ENCODE data around the gene CDKL4. TPM values are rescaled to one million over a fixed set of nuclear protein-coding genes. Genes with fewer than 3 reads are reported as not detected.
"Not testable (repeated sequence)": the region's sequence is repeated elsewhere in the genome, so short reads cannot be mapped to it uniquely, and the experiment has no call there.

CDKL4 gene
- total RNA-seq, 2 donors from 2014 or later = 0.24 TPM; not detected in 1

DNA sequence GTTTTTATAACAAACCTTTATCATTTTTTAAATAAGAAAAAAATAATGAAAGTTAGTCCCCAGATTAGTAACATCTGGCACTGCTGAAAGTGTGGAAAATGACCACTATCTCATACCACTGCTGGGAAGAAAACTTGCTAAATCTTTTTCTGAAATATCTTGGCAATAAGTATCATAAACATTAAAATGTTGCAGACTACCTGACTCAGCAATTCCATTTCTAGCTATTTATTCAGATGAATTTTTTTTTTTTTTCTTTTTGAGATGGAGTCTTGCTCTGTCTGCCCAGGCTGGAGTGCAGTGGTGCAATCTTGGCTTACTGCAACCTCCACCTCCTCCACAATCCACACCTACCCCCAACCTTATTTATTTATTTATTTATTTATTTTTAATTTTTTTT, 87.7 kb downstream of the CDKL4 start:
- Histone ChIP-seq H3K4me1 (ENCODE audit: control insufficient read depth, insufficient read depth, low read length) (no peaks in the 10 kb centered on the region), H3K27me3 (ENCODE audit: control insufficient read depth, insufficient read depth, low read length, poor library complexity, severe bottlenecking) (no peaks in the 10 kb centered on the region), H3K4me3 (ENCODE audit: low read length) (no peak overlapping the region), H3K9ac (ENCODE audit: extremely low read depth, low read length, poor library complexity, severe bottlenecking) (no peak overlapping the region), H3K9me3 (ENCODE audit: control insufficient read depth, low read length) (no peaks in the 10 kb centered on the region), H3K36me3 (ENCODE audit: control insufficient read depth, insufficient read depth, low read length) (no peaks in the 10 kb centered on the region), H3K27ac (ENCODE audit: low read depth, low read length) (no peak overlapping the region)
- TF ChIP-seq, protein P1, sequence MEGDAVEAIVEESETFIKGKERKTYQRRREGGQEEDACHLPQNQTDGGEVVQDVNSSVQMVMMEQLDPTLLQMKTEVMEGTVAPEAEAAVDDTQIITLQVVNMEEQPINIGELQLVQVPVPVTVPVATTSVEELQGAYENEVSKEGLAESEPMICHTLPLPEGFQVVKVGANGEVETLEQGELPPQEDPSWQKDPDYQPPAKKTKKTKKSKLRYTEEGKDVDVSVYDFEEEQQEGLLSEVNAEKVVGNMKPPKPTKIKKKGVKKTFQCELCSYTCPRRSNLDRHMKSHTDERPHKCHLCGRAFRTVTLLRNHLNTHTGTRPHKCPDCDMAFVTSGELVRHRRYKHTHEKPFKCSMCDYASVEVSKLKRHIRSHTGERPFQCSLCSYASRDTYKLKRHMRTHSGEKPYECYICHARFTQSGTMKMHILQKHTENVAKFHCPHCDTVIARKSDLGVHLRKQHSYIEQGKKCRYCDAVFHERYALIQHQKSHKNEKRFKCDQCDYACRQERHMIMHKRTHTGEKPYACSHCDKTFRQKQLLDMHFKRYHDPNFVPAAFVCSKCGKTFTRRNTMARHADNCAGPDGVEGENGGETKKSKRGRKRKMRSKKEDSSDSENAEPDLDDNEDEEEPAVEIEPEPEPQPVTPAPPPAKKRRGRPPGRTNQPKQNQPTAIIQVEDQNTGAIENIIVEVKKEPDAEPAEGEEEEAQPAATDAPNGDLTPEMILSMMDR (conservative IDR thresholded peaks at IDR 0.05) = no peak
- Mint-ChIP-seq H3K4me1 (peaks cover 9% of the 10 kb centered on the region), H3K4me3 (no peak overlapping the region), H3K36me3 (ENCODE audit: low read depth) (no peaks in the 10 kb centered on the region), H3K27ac (no peak overlapping the region), H3K9me3 (no peaks in the 10 kb centered on the region), H3K27me3 (ENCODE audit: insufficient read depth) (no peaks in the 10 kb centered on the region)
- no peak for DNase-seq

DNA sequence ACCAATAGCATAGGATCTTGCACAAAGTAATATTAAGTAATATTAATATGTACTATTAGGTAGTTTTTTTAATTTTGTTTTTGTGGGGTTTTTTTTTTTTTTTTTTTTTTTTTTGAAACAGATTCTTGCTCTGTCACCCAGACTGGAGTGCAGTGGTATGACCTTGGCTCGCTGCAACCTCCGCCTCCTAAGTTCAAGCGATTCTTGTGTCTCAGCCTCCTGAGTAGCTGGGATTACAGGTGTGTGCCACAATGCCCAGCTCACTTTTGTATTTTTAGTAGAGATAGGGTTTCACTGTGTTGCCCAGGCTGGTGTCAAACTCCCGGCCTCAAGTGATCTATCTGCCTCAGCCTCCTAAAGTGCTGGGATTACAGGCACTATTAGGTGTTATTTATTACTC, 88.2 kb downstream of the CDKL4 start:
- H3K27ac ChIP-seq (ENCODE audit: low read depth, low read length); H3K36me3 ChIP-seq (ENCODE audit: control insufficient read depth, insufficient read depth, low read length); H3K9me3 ChIP-seq (ENCODE audit: control insufficient read depth, low read length); H3K27me3 ChIP-seq (ENCODE audit: control insufficient read depth, insufficient read depth, low read length, poor library complexity, severe bottlenecking); H3K9ac ChIP-seq (ENCODE audit: extremely low read depth, low read length, poor library complexity, severe bottlenecking); H3K27me3 Mint-ChIP-seq (ENCODE audit: insufficient read depth); H3K4me3 ChIP-seq (ENCODE audit: low read length); DNase-seq; H3K36me3 Mint-ChIP-seq (ENCODE audit: low read depth); H3K9me3 Mint-ChIP-seq; H3K4me1 Mint-ChIP-seq; H3K4me1 ChIP-seq (ENCODE audit: control insufficient read depth, insufficient read depth, low read length); H3K4me3 Mint-ChIP-seq; H3K27ac Mint-ChIP-seq: not testable (repeated sequence)
- WGBS, 2 experiments (ENCODE audit: insufficient coverage in 1 of 2, insufficient read length in 1 of 2) = 93 to 95% methylated on average over 3 to 4 of the region's 4 CpGs

DNA sequence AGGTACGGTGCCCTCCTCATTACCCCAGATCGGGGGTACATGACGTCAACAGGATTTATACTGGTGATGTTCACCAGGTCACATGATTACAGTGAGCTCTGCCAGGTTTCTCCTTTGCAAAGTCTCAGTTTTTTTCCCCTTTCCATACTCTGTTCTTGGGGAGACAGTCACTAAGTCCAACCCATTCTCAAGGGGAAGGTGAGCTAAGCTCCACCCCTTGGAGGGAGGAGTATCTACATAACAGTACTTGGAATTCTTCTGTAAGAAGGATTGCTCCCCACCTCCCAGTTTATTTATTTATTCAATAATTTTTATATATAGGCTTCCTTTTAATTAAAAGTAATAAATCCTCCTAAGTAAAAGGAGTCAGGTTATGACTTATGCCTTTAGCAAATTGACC, 88.8 kb downstream of the CDKL4 start:
- no peak overlapping the region for H3K27ac Mint-ChIP-seq
- Histone ChIP-seq H3K27ac (ENCODE audit: low read depth, low read length) (no peak overlapping the region), H3K9ac (ENCODE audit: extremely low read depth, low read length, poor library complexity, severe bottlenecking) (no peak overlapping the region), H3K36me3 (ENCODE audit: control insufficient read depth, insufficient read depth, low read length) (no peaks in the 10 kb centered on the region), H3K9me3 (ENCODE audit: control insufficient read depth, low read length) (no peaks in the 10 kb centered on the region), H3K4me3 (ENCODE audit: low read length) (no peak overlapping the region), H3K27me3 (ENCODE audit: control insufficient read depth, insufficient read depth, low read length, poor library complexity, severe bottlenecking) (no peaks in the 10 kb centered on the region), H3K4me1 (ENCODE audit: control insufficient read depth, insufficient read depth, low read length) (no peaks in the 10 kb centered on the region)
- no peaks in the 10 kb centered on the region for H3K36me3 Mint-ChIP-seq (ENCODE audit: low read depth)
- no peak overlapping the region for H3K4me3 Mint-ChIP-seq
- WGBS, 2 experiments (ENCODE audit: insufficient coverage in 1 of 2, insufficient read length in 1 of 2) = 93% methylated on average over 3 of the region's 3 CpGs; no CpG with 5 or more reads in 1 of the 2 experiments
- TF ChIP-seq, protein P1 (conservative IDR thresholded peaks at IDR 0.05) = no peak
- no peak for DNase-seq
- no peaks in the 10 kb centered on the region for H3K9me3 Mint-ChIP-seq
- H3K27me3 Mint-ChIP-seq (ENCODE audit: insufficient read depth) = no peaks in the 10 kb centered on the region
- H3K4me1 Mint-ChIP-seq = peaks cover under 1% of the 10 kb centered on the region

DNA sequence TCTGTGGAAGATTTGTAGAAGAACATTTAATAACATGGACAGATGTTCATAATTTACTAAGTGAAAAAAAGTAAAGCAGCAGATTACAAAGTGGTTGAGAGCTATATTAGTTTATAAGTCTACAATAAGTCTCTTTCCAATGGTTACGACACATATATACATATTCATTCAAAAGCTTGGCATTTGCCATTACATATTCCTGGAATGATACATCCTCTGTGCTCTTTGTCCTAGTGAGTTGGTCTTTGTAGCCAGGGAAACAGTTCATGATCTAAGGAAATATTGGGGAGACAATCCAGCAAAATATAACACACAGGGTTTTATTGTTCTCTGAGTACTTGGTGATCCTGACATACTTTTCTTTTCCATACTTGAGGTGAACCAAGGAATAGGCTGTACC, 90.5 kb downstream of the CDKL4 start:
- Histone ChIP-seq H3K9ac (ENCODE audit: extremely low read depth, low read length, poor library complexity, severe bottlenecking) (no peak overlapping the region), H3K9me3 (ENCODE audit: control insufficient read depth, low read length) (no peaks in the 10 kb centered on the region), H3K4me1 (ENCODE audit: control insufficient read depth, insufficient read depth, low read length) (no peaks in the 10 kb centered on the region), H3K27me3 (ENCODE audit: control insufficient read depth, insufficient read depth, low read length, poor library complexity, severe bottlenecking) (no peaks in the 10 kb centered on the region), H3K36me3 (ENCODE audit: control insufficient read depth, insufficient read depth, low read length) (no peaks in the 10 kb centered on the region), H3K27ac (ENCODE audit: low read depth, low read length) (no peak overlapping the region), H3K4me3 (ENCODE audit: low read length) (no peak overlapping the region)
- H3K36me3 Mint-ChIP-seq (ENCODE audit: low read depth) = no peaks in the 10 kb centered on the region
- no peaks in the 10 kb centered on the region for H3K27me3 Mint-ChIP-seq (ENCODE audit: insufficient read depth)
- H3K27ac Mint-ChIP-seq = no peak overlapping the region
- no peaks in the 10 kb centered on the region for H3K4me1 Mint-ChIP-seq
- DNase-seq = no peak
- no peak overlapping the region for H3K4me3 Mint-ChIP-seq
- WGBS, 2 experiments (ENCODE audit: insufficient coverage in 1 of 2, insufficient read length in 1 of 2) = 100% methylated on average over 1 of the region's 1 CpG; no CpG with 5 or more reads in 1 of the 2 experiments
- H3K9me3 Mint-ChIP-seq = no peaks in the 10 kb centered on the region
- TF ChIP-seq, protein P1 (conservative IDR thresholded peaks at IDR 0.05) = no peak
